ENCODE results near the gene PPEF2.
A peak's percentile ranks its signal among the peaks of the same experiment; 100 is the strongest.
"Not testable (repeated sequence)": the region's sequence is repeated elsewhere in the genome, so short reads cannot be mapped to it uniquely, and the experiment has no call there.

The PPEF2 gene, protein sequence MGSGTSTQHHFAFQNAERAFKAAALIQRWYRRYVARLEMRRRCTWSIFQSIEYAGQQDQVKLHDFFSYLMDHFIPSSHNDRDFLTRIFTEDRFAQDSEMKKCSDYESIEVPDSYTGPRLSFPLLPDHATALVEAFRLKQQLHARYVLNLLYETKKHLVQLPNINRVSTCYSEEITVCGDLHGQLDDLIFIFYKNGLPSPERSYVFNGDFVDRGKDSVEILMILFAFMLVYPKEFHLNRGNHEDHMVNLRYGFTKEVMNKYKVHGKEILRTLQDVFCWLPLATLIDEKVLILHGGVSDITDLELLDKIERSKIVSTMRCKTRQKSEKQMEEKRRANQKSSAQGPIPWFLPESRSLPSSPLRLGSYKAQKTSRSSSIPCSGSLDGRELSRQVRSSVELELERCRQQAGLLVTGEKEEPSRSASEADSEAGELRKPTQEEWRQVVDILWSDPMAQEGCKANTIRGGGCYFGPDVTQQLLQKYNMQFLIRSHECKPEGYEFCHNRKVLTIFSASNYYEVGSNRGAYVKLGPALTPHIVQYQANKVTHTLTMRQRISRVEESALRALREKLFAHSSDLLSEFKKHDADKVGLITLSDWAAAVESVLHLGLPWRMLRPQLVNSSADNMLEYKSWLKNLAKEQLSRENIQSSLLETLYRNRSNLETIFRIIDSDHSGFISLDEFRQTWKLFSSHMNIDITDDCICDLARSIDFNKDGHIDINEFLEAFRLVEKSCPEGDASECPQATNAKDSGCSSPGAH

DNA sequence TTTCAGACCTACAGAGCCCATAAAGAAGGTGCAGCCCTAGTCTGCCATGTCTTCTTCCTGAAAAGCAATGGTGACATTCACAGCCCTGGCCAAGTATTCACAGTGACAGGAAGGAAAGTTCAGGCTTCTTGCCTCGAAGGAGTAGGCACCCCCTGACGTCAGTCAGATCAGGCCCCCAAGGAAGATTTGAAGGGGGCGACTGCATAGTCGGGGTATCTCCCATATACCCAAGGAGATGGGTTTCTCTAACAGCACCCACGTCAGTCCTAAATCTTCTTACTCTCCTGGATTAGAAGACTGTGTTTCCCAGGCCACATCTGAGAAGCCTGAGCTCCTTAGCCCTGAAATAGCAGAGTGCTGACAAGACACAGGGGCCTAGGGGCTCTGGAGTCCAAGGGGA is at the start of gene PPEF2:
Gene PPEF2, minus strand, starts transcription at position 101 of the 400 bp plus-strand sequence. CDS start 6,127 bp downstream, outside the sequence.
- no peak for FAIRE-seq

DNA sequence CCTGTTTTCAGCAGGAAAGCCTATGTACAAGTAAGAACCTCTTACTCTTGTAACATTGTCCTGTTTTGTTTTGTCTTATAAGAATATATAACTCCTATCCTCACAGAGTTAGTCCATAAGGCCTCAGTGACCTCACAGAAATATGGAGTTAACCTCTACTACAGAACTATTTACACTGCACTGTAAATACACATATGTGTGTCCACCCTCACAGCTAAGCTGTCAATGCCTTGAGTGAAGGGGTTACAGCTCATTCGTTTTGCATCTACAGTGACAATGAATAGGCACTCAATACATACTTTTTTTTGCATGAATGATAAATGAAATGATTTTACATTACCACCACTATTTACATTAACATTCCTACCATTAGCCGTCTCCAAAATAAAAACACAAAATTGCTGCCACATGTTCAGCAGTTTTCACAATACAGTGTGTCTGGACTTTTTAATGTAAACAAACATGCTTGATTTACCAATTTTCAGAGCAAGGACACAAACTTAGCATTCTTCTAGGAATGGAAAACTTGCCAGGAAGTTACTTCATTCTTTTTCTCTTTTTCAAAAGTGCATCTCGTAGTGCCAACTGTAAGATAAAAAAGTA is 48.1 kb upstream of the PPEF2 start:
- no peak for FAIRE-seq

DNA sequence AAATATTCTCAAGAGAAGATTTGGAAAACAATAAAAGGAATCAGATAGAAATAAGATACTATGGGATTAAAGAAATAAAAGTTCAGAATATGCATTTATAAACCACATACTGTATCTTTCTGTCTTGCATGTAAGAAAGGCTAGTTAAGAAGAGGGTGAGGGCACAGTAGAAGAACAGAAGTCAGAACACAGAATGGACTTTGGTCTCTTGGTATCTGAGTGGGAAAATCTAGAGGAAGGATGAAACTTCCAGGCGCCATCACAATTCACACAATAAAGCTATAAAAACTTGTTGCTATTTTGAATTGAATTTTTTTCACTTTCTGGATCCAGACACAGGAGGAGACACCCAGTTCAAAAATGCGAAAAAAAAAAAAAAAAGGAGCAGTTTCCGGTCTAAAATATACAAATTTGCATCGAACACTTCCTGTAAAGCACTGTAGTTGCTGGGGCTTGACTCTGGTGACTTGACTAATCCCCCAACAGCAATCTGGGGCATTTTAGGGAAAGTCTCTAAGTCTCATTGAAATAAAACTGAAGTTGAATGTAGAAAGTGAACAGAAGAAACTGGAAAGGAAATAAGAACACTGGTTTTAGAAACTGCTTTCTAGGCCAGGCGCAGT is 46.7 kb upstream of the PPEF2 start:
- no peak for FAIRE-seq

DNA sequence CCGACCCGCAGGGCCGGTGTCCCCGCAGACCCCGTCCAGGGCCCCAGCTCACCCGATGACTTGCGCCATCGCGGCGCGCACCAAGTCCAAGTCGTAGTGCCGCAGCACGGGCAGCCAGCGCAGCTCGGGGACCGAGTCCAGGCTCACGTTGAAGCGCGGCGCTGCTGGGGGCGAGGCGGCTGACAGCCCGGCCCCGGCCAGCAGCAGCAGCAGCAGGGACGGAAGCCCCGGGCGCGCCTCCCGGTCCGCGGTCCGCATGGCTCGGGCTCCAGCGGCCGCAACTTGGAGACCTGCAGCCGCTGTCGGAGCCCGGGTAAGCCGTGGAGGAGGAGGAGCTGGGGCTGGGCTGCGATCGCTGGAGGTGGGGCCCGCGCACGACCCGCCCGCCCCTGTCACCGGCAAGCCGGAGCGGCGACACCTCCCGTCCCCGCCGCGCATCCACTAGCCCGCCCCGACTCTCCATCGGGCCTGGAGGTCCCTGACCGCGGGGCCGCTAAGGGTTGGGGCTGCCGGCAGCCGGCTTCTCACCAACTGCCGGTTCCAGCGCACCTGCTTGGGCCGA is 38.5 kb upstream of the PPEF2 start, which contains the start of gene NAAA:
Gene NAAA, minus strand, starts transcription at position 322 of the 562 bp plus-strand sequence. Its CDS starts 64 bp downstream, at position 258.
- no peak for FAIRE-seq

DNA sequence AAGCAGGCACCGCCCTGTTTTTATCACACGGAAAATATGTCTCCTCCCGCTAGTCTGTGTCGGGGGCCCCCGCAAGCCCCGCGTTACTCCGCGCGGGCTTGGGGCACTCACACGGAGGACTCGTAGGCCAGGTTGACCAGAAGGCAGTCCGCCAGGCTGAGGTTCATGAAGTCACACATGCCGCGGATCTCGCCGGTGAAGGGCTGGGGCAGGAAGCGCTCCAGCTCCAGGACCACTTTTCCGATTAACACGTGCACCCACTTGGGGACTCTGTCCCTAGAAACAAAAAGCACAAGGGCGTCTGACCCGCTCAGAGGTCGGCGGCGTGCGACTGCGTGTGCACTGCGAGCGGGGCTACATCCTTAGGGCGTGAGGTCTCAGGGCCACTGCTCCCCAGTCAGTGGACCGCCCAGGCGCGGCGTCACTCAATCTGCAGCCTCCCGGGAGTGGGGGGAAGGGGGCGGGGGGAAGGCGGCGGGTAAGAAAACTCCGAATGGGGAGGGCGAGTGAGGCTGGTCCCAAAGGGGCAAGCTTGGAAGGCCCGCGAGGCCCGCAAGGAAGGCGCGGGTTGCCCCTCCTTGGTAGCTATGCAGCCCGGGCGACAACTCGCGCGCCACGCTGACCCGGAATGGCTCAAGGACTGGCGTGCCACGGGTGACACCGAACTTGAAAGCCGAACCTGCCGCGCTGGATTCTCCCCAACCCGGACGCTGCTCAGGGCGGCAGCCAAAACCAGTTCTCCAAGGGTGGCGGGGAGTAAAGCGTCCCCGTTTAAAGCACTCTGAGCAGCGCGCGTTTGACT is 37.8 kb upstream of the PPEF2 start:
- FAIRE-seq, result no peak

DNA sequence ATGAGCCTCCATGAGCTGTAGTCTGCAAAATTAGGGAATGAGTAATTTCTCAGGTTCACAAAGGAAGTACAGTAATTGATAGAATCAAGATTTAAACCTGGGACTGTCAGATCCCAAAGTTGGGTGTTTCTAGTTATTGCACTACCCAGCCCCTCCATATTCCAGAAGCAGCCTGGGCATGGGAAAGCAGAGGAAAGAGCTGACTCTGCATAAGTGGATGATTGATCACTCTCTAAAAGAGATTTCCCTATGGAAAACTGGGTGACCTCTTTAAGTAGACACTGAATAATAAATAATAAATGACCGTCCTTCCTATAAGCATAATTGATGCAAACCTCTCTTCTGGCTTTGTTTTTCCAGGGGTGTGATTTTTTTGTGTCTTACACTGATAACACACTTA is 33.4 kb upstream of the PPEF2 start:
- FAIRE-seq, result no peak

DNA sequence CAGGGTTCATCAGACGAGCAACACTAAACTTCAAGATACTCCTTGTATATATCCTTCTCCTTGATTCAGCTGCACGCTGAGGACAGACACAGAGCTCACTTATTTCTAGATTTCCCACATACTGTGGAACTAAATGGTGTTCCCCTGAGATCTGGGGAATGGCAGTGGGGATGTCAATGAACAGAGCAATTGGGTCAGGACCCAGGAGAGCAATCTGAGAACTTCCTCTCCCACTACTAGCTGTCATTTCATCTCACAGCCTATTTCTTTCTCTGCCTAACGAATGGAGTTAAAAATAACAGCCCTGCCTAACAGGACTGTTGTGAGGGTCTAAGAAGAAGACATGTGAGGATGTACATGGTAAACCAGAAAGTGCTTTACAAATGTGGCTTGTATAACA is 27.9 kb upstream of the PPEF2 start:
- FAIRE-seq, result no peak

DNA sequence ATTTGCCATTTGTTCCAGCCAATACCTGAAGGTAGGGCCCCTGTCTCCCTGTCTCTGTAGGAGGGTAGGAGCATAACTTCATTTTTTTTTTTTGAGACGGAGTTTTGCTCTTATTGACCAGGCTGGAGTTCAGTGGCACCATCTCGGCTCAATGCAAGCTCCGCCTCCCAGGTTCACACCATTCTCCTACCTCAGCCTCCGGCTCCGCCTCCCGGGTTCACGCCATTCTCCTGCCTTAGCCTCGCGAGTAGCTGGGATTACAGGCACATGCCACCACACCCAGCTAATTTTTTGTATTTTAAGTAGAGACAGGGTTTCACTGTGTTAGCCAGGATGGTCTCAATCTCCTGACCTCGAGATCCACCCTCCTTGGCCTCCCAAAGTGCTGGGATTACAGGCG is 22.7 kb upstream of the PPEF2 start:
- FAIRE-seq, result not testable (repeated sequence)

DNA sequence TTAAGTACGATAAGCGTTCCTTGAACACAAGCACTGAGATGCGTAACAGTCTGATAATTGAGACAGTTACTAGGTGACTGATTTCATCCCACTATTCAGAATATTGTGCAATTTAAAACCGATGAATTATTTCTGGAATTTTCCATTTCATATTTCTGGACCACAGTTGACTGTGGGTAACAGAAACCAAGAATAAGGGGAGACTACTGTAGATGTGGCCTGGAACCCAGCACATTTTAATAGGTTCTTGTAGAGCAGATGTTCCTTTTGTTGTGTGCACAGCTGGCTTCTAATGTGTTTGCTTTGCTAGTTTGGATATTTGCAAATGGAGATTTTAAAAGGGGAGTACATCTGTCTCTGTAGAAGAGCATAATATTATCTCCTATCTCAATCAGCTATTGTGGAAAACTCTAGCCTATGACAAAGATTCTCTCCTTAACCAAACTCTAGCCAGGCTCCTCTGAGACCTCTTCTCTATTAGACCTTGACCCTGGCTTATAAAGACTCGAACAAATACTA is 22.1 kb upstream of the PPEF2 start:
- FAIRE-seq, result no peak

DNA sequence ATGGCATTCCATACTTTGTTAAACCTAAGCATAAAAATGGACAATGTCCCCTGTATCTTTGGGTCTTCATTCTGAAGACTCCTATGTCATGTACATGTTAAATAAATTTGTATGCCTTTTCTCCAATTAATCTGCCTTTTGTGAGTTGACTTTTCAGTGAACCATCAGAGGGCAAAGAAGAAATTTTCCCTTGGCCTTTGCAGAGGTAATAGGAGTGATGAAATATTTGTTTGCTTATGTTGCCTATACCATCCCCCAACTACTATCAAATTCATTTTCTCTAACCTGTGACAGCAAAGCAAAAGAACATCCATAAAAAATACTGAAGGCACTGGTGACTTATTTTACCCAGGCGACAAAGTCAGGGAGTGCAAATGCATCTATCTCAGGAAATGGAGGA is 20.3 kb upstream of the PPEF2 start:
- no peak for FAIRE-seq

DNA sequence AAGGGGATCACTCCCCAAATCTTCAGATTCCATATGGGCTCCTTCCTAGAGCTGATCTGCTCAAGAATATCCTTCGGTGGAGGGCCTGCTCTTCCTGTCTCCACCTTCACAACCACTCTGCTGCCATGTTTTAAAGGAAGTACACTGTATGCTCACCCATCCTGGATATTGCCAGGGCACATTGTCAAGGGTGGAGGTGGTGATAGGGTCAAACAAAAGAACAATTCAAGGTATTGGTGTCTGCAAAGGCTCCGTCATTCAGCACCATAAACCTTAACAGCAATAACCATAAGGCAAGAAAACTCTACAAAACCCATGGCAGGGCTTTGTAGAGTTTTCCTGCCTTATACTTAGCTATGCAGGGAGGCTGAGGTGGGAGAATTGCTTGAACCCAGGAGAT is 19.7 kb upstream of the PPEF2 start:
- no peak for FAIRE-seq

DNA sequence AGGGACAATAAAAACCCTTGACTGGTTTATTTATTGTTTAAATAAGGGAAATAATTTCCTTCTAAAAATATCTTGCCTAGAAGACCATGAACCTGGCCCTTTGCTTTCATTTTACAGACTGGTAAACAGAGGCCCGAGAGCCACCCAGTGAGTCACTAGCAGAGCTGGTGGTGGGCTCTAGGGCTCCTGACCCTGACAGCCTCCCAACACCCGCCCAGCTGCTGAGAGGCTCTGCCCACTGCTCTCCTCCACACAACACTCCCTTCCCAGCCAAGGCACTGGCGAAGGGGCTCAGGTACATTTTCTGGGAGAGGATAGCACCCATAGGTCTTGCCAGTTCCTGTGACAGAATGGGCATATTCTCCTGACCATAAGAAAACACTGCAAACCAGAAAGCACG is 18.1 kb upstream of the PPEF2 start:
- no peak for FAIRE-seq

DNA sequence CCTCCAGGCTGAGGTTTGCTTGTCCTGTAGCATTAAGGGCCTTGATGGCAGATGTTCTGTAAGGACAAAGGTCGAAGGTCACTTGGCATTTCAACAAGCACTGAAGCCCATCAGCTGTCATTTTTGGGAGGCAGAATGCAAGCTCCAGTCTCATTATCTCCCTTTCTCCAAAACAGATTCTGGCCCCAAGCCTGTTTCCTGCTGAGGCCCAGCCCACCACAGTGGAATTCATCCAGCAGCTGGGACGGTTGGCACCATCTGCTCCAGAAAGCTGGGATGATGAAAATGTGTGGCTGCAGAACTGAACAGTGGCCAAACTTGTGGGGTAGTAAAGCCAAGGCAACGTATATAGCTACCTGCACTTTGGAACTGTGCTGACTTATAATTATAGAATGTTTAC is 17.7 kb upstream of the PPEF2 start:
- FAIRE-seq, result no peak

DNA sequence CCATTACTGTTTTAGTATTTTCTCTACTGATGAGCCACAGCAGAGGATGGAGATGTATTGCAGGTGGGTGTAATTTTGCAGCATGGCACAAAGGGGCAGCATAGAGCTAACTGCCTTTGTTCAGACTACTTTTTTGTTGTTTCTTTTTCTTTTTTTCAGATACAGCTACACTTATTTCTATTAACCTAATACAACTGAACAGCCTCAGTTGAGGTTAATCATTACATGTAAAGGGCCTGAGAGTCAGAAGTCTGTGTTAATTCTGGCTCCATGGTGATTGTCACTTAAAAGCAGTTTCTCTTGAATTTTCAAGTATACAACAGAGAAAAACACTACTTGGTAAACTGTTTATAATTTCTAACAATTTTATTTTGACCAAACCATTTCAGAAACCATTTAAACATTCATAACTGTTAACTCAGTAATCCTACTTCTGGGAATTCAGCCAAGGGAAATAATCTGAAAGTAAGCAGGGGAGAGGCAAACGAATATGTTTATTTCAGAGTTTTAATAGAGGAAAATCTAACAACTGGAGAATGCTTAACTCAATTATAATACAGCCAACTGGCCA is 13.9 kb upstream of the PPEF2 start:
- FAIRE-seq, result peak; percentile 93

DNA sequence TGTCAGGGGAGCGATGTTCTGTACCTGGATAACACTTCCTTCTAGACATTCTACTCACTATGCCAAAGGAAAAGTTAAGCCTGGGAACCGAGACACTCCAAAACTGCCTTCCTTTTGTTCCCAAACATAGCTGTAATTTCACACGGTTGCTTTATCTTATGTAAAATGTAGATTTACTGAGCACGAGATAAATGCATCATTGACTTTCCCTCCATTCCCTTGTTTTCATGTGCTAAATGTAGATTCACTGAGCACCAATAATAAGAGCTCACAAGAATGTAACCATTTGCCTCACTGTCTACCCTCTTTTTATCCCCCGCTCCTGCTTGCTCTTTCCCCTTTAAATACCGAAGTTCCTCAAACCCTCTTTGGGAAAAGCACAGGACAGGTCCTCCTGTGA is 10.7 kb upstream of the PPEF2 start:
- no peak for FAIRE-seq

DNA sequence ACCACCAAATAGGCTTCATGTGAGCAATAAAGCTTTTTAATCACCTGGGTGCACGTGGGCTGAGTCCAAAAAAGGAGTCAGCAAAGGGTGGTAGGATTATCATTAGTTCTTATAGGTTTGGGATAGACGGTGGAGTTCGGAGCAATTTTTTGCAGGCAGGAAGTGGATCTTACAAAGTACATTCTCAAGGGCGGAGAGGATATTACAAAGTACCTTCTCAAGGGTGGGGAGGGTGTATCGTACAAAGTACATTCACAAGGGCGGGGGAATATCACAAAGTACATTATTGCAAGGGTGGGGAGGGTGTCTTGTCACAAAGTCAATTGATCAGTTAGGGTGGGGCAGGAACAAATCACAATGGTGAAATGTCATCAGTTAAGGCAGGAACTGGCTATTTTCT is 8.6 kb upstream of the PPEF2 start:
- not testable (repeated sequence) for FAIRE-seq

DNA sequence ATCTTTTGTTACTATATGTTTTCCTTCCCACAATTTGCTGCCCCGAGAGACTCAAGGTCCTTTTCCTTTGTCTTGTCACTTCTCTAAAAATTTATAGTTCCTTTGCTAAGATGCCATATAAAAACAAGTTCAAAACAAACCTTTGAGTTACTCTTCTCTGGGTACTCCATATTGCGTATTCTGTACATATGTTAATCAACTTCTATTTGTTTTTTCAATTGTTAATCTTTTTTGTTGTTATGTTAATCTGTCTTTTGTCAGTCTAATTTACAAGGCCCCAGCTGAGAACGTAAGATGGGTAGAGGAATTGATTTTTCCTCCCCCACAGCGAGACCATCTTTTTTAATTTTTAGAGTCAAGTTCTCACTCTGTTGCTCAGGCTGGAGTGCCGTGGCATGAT is 7.2 kb upstream of the PPEF2 start:
- FAIRE-seq, result no peak

DNA sequence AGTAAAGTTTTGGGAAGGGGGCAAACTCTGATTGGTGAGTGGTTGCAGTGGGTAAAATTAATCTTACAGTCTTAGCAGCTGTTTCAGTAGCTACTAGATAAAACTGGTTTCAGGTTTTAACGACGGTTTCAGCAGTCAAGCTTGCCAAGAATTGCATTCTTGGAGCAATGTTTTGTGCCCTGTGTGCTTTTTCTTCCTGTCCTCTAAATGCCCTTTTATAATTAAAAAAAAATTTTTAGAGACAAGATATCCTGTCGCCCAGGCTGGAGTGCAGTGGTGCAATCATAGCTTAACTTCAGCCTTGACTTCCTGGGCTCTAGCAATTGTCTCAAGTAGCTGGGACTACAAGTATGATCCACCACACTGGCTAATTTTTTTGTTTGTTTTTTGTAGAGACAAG is 6.3 kb upstream of the PPEF2 start:
- no peak for FAIRE-seq

DNA sequence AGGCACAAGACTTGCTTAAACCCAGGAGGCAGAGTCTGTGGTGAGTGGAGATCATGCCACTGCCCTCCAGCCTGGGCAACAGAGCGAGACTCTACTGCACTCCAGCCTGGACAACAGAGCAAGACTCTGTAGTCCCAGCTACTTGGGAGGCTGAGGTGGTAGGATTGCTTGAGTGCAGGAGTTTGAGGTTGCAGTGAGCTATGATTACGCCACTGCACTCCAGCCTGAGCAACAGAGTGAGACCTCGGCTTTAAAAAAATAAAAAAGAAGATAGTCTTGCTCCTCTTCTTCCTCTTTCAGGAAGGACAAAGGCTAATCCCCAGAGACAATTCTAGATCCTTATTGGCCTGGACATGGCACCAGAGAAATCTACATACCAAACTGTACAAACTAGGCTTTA is 5.7 kb upstream of the PPEF2 start:
- FAIRE-seq, result no peak

DNA sequence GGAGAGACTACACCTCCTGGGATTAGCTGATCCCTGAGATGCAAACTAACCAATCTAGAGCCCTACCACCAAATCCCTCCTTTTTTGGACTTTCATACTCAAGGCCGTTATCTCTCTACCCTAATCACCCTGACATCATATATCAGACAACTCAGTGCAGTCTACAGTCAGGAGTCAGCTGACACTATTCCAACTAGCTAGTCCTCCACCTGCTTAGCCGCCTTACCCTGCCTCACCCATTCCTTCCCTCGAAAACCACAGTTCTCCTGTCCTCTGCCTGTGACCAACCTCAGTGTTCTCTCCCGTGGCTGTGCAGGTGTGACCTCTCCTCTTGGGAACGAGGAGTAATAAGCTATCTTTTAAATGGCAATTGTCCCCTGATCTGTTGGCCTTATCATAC is 1.8 kb upstream of the PPEF2 start:
- no peak for FAIRE-seq

DNA sequence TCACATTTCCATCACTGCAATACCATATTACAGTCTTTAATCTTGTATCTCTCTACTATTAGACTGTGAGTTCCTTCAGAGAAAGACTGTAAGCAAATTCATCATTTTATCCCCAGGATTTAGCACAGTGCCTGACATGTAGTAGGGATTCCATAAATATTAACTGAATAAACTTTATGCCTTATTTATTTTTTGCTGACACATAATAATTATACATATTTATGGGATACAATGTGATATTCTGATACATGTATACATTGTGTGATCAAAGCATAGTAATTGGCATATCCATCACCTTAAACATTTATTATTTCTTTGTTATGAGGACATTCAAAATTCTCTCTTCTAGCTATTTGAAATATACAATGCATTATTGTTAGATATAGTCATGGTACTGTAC is 3.7 kb downstream of the PPEF2 start:
- no peak for FAIRE-seq
